NT2/D1 (cell line): ENCODE measurements around the gene PUS7L.
"Not testable (repeated sequence)": the region's sequence is repeated elsewhere in the genome, so short reads cannot be mapped to it uniquely, and the experiment has no call there.

Experiments used
- DNase-seq: peaks from one replicate; pipeline ENCODE4 v3.0.0-alpha.2; 2011; ENCODE audit warnings: low read depth, low spot score
- H3K27me3 ChIP-seq: 2 replicates; pipeline ENCODE4 v1.6.0; 2011; ENCODE audit warnings: mild to moderate bottlenecking; ENCODE audit not compliant: insufficient read length, insufficient read depth
- H3K36me3 ChIP-seq: 2 replicates; pipeline ENCODE4 v1.6.1; 2011; ENCODE audit warnings: mild to moderate bottlenecking, low read length, mixed read lengths; ENCODE audit not compliant: insufficient read depth, insufficient read length
- H3K4me1 ChIP-seq: 2 replicates; pipeline ENCODE4 v1.5.1; 2011; ENCODE audit not compliant: insufficient read depth, insufficient read length
- H3K4me3 ChIP-seq: 2 replicates; pipeline ENCODE4 v1.5.1; 2011; ENCODE audit warnings: low read depth; ENCODE audit not compliant: insufficient read length
- H3K9ac ChIP-seq: 2 replicates; pipeline ENCODE4 v1.6.0; 2011; ENCODE audit warnings: low read depth; ENCODE audit not compliant: insufficient read length
- H3K9me3 ChIP-seq: 2 replicates; pipeline ENCODE4 v1.5.1; 2011; ENCODE audit warnings: mild to moderate bottlenecking, low read length; ENCODE audit not compliant: insufficient read depth
- SUZ12 ChIP-seq: IDR thresholded peaks from 2 replicates; pipeline ENCODE4 v1.6.1; 2011; ENCODE audit not compliant: insufficient read length, insufficient read depth; ENCODE audit errors: extremely low read depth
- YY1 ChIP-seq: IDR thresholded peaks from 2 replicates; pipeline ENCODE4 v1.6.1; 2011; ENCODE audit not compliant: insufficient read length, insufficient read depth
- ZNF274 ChIP-seq: IDR thresholded peaks from 2 replicates; pipeline ENCODE4 v1.6.1; 2011; ENCODE audit warnings: mild to moderate bottlenecking, low read depth, low read length

The PUS7L gene

DNA sequence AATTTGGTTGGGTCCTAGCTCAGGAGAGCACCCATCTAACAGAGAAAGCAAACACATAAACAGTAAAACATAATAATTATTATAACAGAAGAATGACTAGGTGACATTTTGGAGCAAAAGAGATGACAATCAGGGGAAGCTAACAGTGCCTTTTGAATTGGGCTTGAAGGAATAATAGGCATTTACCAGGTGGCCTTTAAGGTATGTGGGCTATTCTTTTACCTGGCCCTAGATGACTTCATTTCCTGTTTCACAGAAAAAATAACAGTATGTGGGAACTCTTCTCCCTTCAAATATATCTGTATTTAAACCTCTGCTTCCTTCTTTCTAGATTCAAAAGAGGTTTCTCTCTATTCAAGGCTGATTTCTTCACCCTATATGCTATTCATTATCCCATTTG is 4.0 kb upstream of the PUS7L start:
- H3K27me3 ChIP-seq: no peaks in the 10 kb centered on the region

DNA sequence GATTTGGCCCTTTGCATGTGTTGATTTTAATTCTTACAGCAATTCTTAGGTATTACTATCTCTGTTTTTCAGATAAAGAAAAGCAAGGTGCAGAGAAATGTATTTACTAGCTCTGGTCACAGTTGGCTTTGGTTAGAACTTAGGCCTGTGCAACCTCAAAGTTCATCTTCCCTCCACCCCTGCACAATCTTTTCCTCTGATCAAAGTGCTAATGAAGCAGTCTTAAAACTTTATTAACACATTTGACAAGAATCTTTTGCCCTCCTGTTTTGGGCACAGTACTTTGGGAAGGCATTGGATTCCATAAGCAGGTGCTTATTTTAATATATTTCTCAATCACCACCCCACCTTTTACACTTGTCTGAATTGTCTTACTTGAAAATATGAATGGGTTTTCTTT is 2.9 kb upstream of the PUS7L start:
- H3K9ac ChIP-seq: no peak overlapping the region
- TF ChIP-seq ZNF274 (no peak), YY1 (no peak), SUZ12 (no peak)
- no peak overlapping the region for H3K4me3 ChIP-seq
- no peaks in the 10 kb centered on the region for H3K4me1 ChIP-seq
- H3K9me3 ChIP-seq: no peaks in the 10 kb centered on the region; the same call in 1 of the 2 replicates
- DNase-seq: no peak
- no peaks in the 10 kb centered on the region for H3K27me3 ChIP-seq
- H3K36me3 ChIP-seq: no peaks in the 10 kb centered on the region

More for the DNA sequence above, 4.0 kb upstream of the PUS7L start:
- Histone ChIP-seq H3K9ac (no peak overlapping the region), H3K4me1 (no peaks in the 10 kb centered on the region), H3K9me3 (no peaks in the 10 kb centered on the region; the same call in 1 of the 2 replicates), H3K36me3 (no peaks in the 10 kb centered on the region), H3K4me3 (no peak overlapping the region)
- TF ChIP-seq ZNF274: no peak
- no peak for TF ChIP-seq YY1
- no peak for TF ChIP-seq SUZ12
- no peak for DNase-seq

DNA sequence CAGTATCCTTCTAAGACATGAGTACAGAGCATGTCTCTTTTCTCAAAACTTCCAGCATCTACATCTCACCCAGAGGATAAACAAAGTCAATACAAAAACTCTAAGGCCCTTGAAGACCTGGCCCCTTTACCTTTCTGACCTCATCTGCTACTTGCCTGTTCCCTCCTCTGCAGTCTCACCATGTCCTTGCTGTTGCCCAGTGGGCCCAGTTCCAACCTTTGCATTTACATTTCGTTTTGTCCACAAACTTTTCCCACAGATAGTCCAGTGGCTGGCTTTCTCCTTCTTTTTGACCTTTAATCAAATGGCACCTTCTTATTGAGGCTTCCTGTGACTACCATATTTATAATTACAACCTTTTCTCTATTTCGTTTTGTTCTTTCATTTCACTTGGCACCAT is 1.8 kb upstream of the PUS7L start:
- Histone ChIP-seq H3K9me3 (no peaks in the 10 kb centered on the region; the same call in 1 of the 2 replicates), H3K27me3 (no peaks in the 10 kb centered on the region), H3K9ac (no peak overlapping the region), H3K4me1 (no peaks in the 10 kb centered on the region), H3K4me3 (no peak overlapping the region), H3K36me3 (no peaks in the 10 kb centered on the region)
- no peak for DNase-seq
- TF ChIP-seq YY1 (no peak), SUZ12 (no peak), ZNF274 (no peak)

DNA sequence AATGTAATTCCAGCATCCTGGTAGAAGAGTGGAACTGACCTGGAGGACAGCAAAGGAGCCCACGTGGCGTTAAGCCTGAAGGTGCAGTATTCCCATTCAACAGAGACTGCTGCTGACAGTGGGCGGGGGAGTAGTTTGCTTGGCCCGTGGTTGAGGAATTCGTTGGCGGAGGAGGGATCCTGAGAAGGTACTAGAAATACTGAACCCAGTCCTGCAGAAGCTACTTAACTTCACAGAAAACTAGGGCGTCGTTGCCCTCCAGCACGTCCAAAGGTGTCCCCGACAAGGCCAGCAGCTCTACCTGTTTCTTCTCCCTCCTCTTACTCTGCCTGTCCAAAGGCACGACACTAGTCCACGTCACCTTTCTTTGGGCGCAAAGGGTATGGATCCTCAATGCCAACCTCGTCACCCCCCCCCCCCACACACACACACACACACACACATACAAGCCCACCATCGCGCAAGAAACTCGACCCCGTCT is 303 bp downstream of the PUS7L start:
- no peak for TF ChIP-seq SUZ12
- no peak for TF ChIP-seq YY1
- TF ChIP-seq ZNF274: no peak
- Histone ChIP-seq H3K9ac (peak overlapping the region; percentile 75), H3K4me1 (no peaks in the 10 kb centered on the region), H3K9me3 (no peaks in the 10 kb centered on the region; the same call in 1 of the 2 replicates), H3K36me3 (peaks cover 18% of the 10 kb centered on the region), H3K27me3 (no peaks in the 10 kb centered on the region), H3K4me3 (peak overlapping the region; percentile 70)
- peak; percentile 3 for DNase-seq

DNA sequence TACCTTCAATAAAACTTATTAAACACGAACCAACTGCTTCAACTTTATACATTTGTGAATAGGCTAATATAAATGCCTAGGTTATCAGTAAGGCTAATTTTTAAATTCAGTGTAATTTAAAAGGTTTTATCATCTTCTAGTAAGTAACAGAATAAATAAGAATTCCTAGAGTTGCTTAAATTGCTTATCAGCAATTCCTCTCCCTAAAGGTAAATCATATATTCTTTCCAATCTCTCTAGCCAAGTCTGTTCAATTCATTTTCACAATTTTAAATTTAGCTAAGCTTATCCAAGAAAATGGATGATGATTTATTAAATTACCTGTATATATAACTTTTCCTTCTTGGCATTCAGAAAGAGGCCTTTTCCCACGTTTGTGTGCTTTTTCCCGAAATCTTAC is 4.6 kb downstream of the PUS7L start:
- H3K9ac ChIP-seq: no peak overlapping the region
- no peak overlapping the region for H3K4me3 ChIP-seq
- H3K36me3 ChIP-seq: peaks cover 37% of the 10 kb centered on the region
- H3K27me3 ChIP-seq: no peaks in the 10 kb centered on the region
- TF ChIP-seq ZNF274: no peak
- no peak for TF ChIP-seq YY1
- H3K4me1 ChIP-seq: no peaks in the 10 kb centered on the region
- no peak for DNase-seq
- peaks cover 6% of the 10 kb centered on the region for H3K9me3 ChIP-seq

DNA sequence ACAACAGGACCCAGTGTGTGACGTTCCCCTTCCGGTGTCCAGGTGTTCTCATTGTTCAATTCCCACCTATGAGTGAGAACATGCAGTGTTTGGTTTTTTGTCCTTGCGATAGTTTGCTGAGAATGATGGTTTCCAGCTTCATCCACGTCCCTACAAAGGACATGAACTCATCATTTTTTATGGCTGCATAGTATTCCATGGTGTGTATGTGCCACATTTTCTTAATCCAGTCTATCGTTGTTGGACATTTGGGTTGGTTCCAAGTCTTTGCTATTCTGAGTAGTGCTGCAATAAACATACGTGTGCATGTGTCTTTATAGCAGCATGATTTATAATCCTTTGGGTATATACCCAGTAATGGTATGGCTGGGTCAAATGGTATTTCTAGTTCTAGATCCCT is 7.2 kb downstream of the PUS7L start:
- H3K4me3 ChIP-seq, H3K27me3 ChIP-seq: not testable (repeated sequence)

DNA sequence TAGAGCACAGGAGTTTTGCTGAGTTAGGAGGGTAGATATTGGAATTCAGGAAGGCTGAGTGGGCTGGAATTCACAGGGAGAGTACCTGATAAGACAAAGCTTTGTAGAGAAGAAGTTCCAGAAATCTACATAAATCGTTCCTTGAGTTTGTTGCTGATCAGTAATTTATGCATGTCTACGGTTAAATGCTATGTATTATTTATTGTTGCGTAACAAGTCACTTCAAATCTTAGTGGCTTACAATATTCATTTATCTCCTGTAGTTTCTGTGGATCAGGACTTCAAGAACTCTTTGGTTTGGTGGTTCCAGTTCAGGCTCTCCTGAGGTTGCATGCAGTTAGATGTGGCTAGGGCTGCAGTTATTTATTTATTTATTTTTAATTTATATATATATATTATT is 7.8 kb downstream of the PUS7L start:
- peaks cover 49% of the 10 kb centered on the region for H3K36me3 ChIP-seq
- H3K4me1 ChIP-seq: no peaks in the 10 kb centered on the region
- H3K9ac ChIP-seq: no peak overlapping the region
- H3K27me3 ChIP-seq: no peaks in the 10 kb centered on the region
- peaks cover 8% of the 10 kb centered on the region for H3K9me3 ChIP-seq
- no peak for DNase-seq
- TF ChIP-seq SUZ12 (no peak), ZNF274 (no peak), YY1 (no peak)
- H3K4me3 ChIP-seq: no peak overlapping the region

More for the DNA sequence above, 7.2 kb downstream of the PUS7L start:
- H3K36me3 ChIP-seq: peaks cover 43% of the 10 kb centered on the region
- H3K9ac ChIP-seq, H3K4me1 ChIP-seq, H3K9me3 ChIP-seq, DNase-seq: not testable (repeated sequence)

DNA sequence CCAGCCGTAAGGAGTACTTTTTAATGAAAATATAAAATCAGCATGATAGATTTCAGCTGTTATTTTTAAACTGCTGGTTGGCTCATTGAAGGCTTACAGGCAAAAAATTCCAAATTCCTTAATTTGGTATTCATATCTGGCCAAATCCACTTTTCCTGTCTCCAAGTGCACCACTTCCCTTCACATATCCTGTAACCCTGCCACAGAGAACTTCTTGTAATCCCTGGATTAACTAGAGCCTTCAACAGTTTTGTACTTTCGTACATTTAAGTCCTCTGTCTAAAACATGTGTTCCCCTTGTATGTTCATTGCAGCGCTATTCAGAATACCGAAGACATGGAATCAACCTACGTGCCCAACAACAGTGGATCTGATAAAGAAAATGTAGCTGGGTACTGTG is 9.6 kb downstream of the PUS7L start:
- Histone ChIP-seq H3K36me3 (peaks cover 53% of the 10 kb centered on the region), H3K4me3 (no peak overlapping the region), H3K4me1 (no peaks in the 10 kb centered on the region), H3K27me3 (no peaks in the 10 kb centered on the region), H3K9me3 (peaks cover 20% of the 10 kb centered on the region), H3K9ac (no peak overlapping the region)
- no peak for TF ChIP-seq ZNF274
- no peak for DNase-seq
